NCI-H2081 treated with DMSO at 0.1 percent for 48 hours (cell line): Measurements from ENCODE around the gene ZNF180.
"Not testable (repeated sequence)": the region's sequence is repeated elsewhere in the genome, so short reads cannot be mapped to it uniquely, and the experiment has no call there.

Source experiments
- DNase-seq: peaks from one replicate; lab custom pipeline; 2025; lab: John Stamatoyannopoulos, UW

The ZNF180 gene

GRCh38 chr19:44498988-44499387, 1.3 kb downstream of the ZNF180 start:
- DNase-seq, result no peak

- no peak for DNase-seq
These were observed 3.6 kb downstream of the ZNF180 start for GRCh38 chr19:44496711-44497110.

GRCh38 chr19:44476559-44477408, 23.5 kb downstream of the ZNF180 start:
- no peak for DNase-seq

GRCh38 chr19:44468730-44469129, 31.6 kb downstream of the ZNF180 start:
- DNase-seq, result not testable (repeated sequence)

- DNase-seq, result not testable (repeated sequence)
These were observed 37.6 kb downstream of the ZNF180 start for GRCh38 chr19:44462600-44463286.

GRCh38 chr19:44456016-44456415, 44.3 kb downstream of the ZNF180 start:
- DNase-seq, result not testable (repeated sequence)

- no peak for DNase-seq
These were observed 45.2 kb downstream of the ZNF180 start for GRCh38 chr19:44455100-44455499.

- no peak for DNase-seq
These were observed 48.0 kb downstream of the ZNF180 start for GRCh38 chr19:44452367-44452766.

GRCh38 chr19:44451687-44452086, 48.6 kb downstream of the ZNF180 start:
- DNase-seq, result no peak

GRCh38 chr19:44447916-44448674, 52.2 kb downstream of the ZNF180 start, which contains the start of gene ZNF229:
TSS of gene ZNF229 (minus strand) at chr19:44448472. CDS start at chr19:44442847, 5,625 bp downstream.
- DNase-seq, result peak; percentile 44

GRCh38 chr19:44438441-44438840, 61.9 kb downstream of the ZNF180 start:
- no peak for DNase-seq

GRCh38 chr19:44435441-44435840, 64.9 kb downstream of the ZNF180 start:
- DNase-seq, result no peak

- no peak for DNase-seq
These were observed 69.4 kb downstream of the ZNF180 start for GRCh38 chr19:44430956-44431355.
